SK-N-SH treated with all-trans-retinoic acid at 6 μM for 48 hours (cell line): Measurements from ENCODE around the gene FGGY.

Source experiments
- ATAC-seq: fragments of 200-7000 bp; cut with Tn5 transposase; 3 replicates; pipeline ENCODE4 v1.9.1; 2020; ENCODE audit warnings: mild to moderate bottlenecking, moderate library complexity
- ARNTL ChIP-seq: fragments of 450-650 bp; formaldehyde crosslinking; IDR thresholded peaks from 2 replicates; pipeline ENCODE4 v1.5.0; 2020; ENCODE audit warnings: low read depth, mild to moderate bottlenecking, moderate library complexity, borderline replicate concordance
- BACH2 ChIP-seq: fragments of 250-450 bp; sonication (Bioruptor Pico); IDR thresholded peaks from 2 replicates; pipeline ENCODE4 v1.9.0; 2021; ENCODE audit warnings: mild to moderate bottlenecking, borderline replicate concordance
- CREB5 ChIP-seq: fragments of 250-450 bp; sonication (Bioruptor Pico); IDR thresholded peaks from 2 replicates; pipeline ENCODE4 v1.5.1; 2020; ENCODE audit warnings: low read depth, mild to moderate bottlenecking, moderate library complexity
- CSDC2 ChIP-seq: fragments of 250-450 bp; sonication (Bioruptor Pico); IDR thresholded peaks from 2 replicates; pipeline ENCODE4 v1.5.0; 2020; ENCODE audit warnings: mild to moderate bottlenecking, moderate library complexity
- CSRNP3 ChIP-seq: fragments of 250-450 bp; sonication (Bioruptor Pico); IDR thresholded peaks from 2 replicates; pipeline ENCODE4 v1.5.1; 2021; ENCODE audit warnings: mild to moderate bottlenecking, moderate library complexity
- ESRRG ChIP-seq: fragments of 250-450 bp; sonication (Bioruptor Pico); IDR thresholded peaks from 2 replicates; pipeline ENCODE4 v1.6.1; 2021; ENCODE audit warnings: mild to moderate bottlenecking
- GLIS3 ChIP-seq: fragments of 250-450 bp; sonication (Bioruptor Pico); IDR thresholded peaks from 2 replicates; pipeline ENCODE4 v1.5.0; 2020; ENCODE audit warnings: mild to moderate bottlenecking, moderate library complexity
- ISL1 ChIP-seq: fragments of 250-450 bp; sonication (Bioruptor Pico); IDR thresholded peaks from 2 replicates; pipeline ENCODE4 v2.1.2; 2022; ENCODE audit warnings: mild to moderate bottlenecking, moderate library complexity
- PATZ1 ChIP-seq: fragments of 250-450 bp; sonication (Bioruptor Pico); IDR thresholded peaks from 2 replicates; pipeline ENCODE4 v1.8.0; 2020; ENCODE audit warnings: mild to moderate bottlenecking, moderate library complexity, borderline replicate concordance
- POU6F1 ChIP-seq: fragments of 250-450 bp; sonication (Bioruptor Pico); IDR thresholded peaks from 2 replicates; pipeline ENCODE4 v1.8.0; 2021; ENCODE audit warnings: low read depth, mild to moderate bottlenecking, moderate library complexity, borderline replicate concordance
- PPARA ChIP-seq: fragments of 250-450 bp; sonication (Bioruptor Pico); IDR thresholded peaks from 2 replicates; pipeline ENCODE4 v1.5.0; 2020; ENCODE audit warnings: mild to moderate bottlenecking, borderline replicate concordance
- RARB ChIP-seq: fragments of 250-450 bp; sonication (Bioruptor Pico); IDR thresholded peaks from 2 replicates; pipeline ENCODE4 v1.8.0; 2021; ENCODE audit warnings: mild to moderate bottlenecking, moderate library complexity
- SNAI2 ChIP-seq: fragments of 250-450 bp; sonication (Bioruptor Pico); IDR thresholded peaks from 2 replicates; pipeline ENCODE4 v1.5.0; 2020; ENCODE audit warnings: mild to moderate bottlenecking, moderate library complexity
- TCF4 ChIP-seq: fragments of 250-450 bp; sonication (Bioruptor Pico); IDR thresholded peaks from 2 replicates; pipeline ENCODE4 v1.8.0; 2021; ENCODE audit warnings: mild to moderate bottlenecking, moderate library complexity, borderline replicate concordance
- ZFP3 ChIP-seq: fragments of 250-450 bp; sonication (Bioruptor Pico); IDR thresholded peaks from 2 replicates; pipeline ENCODE4 v1.5.0; 2020; ENCODE audit warnings: mild to moderate bottlenecking, moderate library complexity
- ZFP30 ChIP-seq: fragments of 450-650 bp; formaldehyde crosslinking; IDR thresholded peaks from 2 replicates; pipeline ENCODE4 v1.5.0; 2022; ENCODE audit warnings: mild to moderate bottlenecking, moderate library complexity
- ZNF565 ChIP-seq: fragments of 450-650 bp; formaldehyde crosslinking; conservative IDR thresholded peaks from 2 replicates; pipeline ENCODE4 v1.5.0; 2020; ENCODE audit warnings: low read depth, mild to moderate bottlenecking, moderate library complexity
- ZNF8 ChIP-seq: fragments of 450-650 bp; formaldehyde crosslinking; IDR thresholded peaks from 2 replicates; pipeline ENCODE4 v1.5.0; 2020; ENCODE audit warnings: mild to moderate bottlenecking, moderate library complexity

The FGGY gene

GRCh38 chr1:59686170-59686569 is 389.3 kb downstream of the FGGY start:
- TF ChIP-seq ISL1 (CRISPR knock-in tag) = no peak
- TF ChIP-seq ZFP3 = no peak
- TF ChIP-seq ARNTL (CRISPR knock-in tag) = no peak
- no peak for TF ChIP-seq ZFP30
- TF ChIP-seq CREB5 (CRISPR knock-in tag) = no peak
- TF ChIP-seq BACH2 (CRISPR knock-in tag) = no peak
- no peak for TF ChIP-seq TCF4 (CRISPR knock-in tag)
- TF ChIP-seq ESRRG (CRISPR knock-in tag) = no peak
- no peak for TF ChIP-seq ZNF8 (CRISPR knock-in tag)
- no peak for TF ChIP-seq SNAI2 (CRISPR knock-in tag)
- TF ChIP-seq CSDC2 (CRISPR knock-in tag) = no peak
- TF ChIP-seq ZNF565 (CRISPR knock-in tag) = no peak
- no peak for TF ChIP-seq POU6F1 (CRISPR knock-in tag)
- TF ChIP-seq RARB (CRISPR knock-in tag) = no peak
- TF ChIP-seq PATZ1 = no peak
- TF ChIP-seq GLIS3 (CRISPR knock-in tag) = no peak
- TF ChIP-seq PPARA (CRISPR knock-in tag) = no peak
- TF ChIP-seq CSRNP3 (CRISPR knock-in tag) = no peak
- ATAC-seq = peak; percentile 23; the same call in 1 of the 3 replicates

GRCh38 chr1:59686574-59686973 is 389.7 kb downstream of the FGGY start:
- ATAC-seq = no peak

More at GRCh38 chr1:59686574-59686973, 389.7 kb downstream of the FGGY start:
- TF ChIP-seq CSRNP3 (CRISPR knock-in tag) (no peak), POU6F1 (CRISPR knock-in tag) (no peak)
